HG03135 (cell line): Measurements from ENCODE around the gene ZNF142.
"Not testable (repeated sequence)": the region's sequence is repeated elsewhere in the genome, so short reads cannot be mapped to it uniquely, and the experiment has no call there.

ENCODE experiments used
- ATAC-seq: cut with Tn5 transposase; IDR thresholded peaks from one replicate; pipeline ENCODE4 v1.9.1; 2021; ENCODE audit warnings: mild to moderate bottlenecking, moderate library complexity; ENCODE audit not compliant: unreplicated experiment

The ZNF142 gene, protein sequence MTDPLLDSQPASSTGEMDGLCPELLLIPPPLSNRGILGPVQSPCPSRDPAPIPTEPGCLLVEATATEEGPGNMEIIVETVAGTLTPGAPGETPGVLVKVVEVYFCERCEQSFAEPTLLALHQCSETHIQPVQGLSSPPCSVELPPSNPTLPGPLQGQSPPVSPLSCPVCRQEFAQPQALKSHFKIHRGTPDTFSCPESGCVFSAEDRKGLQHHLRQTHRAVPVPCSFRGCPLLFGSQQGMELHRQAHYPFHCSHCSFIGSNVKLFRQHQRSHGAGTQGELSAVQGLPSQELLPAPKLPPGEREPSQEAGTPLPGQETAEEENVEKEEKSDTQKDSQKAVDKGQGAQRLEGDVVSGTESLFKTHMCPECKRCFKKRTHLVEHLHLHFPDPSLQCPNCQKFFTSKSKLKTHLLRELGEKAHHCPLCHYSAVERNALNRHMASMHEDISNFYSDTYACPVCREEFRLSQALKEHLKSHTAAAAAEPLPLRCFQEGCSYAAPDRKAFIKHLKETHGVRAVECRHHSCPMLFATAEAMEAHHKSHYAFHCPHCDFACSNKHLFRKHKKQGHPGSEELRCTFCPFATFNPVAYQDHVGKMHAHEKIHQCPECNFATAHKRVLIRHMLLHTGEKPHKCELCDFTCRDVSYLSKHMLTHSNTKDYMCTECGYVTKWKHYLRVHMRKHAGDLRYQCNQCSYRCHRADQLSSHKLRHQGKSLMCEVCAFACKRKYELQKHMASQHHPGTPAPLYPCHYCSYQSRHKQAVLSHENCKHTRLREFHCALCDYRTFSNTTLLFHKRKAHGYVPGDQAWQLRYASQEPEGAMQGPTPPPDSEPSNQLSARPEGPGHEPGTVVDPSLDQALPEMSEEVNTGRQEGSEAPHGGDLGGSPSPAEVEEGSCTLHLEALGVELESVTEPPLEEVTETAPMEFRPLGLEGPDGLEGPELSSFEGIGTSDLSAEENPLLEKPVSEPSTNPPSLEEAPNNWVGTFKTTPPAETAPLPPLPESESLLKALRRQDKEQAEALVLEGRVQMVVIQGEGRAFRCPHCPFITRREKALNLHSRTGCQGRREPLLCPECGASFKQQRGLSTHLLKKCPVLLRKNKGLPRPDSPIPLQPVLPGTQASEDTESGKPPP (N-terminal part only)

DNA sequence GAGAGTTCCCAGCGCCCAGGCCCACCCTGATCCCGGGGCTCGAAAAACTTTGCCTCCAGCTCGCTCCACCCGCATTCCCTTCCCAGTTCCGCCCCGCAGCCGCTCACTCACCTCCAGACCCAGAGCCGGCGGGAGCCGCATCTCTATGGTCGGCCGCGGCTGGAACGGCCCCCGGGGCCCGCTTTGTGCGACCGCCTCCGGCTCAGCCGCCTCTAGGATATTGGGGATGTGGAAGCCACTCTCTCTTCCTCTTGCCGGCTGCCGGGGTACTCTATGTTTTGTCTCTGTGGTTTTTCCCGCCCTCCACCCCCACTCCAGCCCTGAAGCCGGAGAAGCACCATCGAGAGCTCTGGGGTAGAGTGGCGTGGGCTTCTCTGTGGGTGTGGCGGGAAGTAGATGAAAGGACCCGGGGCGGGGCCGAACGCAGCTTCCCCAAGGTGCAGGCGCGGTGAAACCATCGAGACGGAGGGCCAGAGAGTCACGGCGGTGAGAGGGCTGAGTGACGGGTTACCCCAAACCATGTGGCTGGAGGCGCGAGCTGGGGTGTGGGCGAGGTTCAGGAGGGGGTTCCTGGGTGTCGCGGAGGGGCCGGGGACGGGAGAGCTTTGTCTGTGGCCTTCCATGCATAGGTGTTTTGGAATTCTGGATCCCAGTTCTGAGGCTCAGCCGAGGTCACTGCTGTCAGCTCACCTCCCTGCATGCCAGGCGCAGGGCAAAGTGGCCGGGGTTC is at the start of gene ZNF142, which contains the start of gene BCS1L:
Gene ZNF142, minus strand, starts transcription at position 366 of the 730 bp plus-strand sequence. CDS start 3,194 bp downstream, outside the sequence.
Gene BCS1L, plus strand, starts transcription at position 426 of the 730 bp plus-strand sequence. CDS start 1,305 bp downstream, outside the sequence.
- ATAC-seq, result peak; percentile 91

GRCh38 chr2:218708086-218708485 is 48.7 kb upstream of the ZNF142 start:
- no peak for ATAC-seq

DNA sequence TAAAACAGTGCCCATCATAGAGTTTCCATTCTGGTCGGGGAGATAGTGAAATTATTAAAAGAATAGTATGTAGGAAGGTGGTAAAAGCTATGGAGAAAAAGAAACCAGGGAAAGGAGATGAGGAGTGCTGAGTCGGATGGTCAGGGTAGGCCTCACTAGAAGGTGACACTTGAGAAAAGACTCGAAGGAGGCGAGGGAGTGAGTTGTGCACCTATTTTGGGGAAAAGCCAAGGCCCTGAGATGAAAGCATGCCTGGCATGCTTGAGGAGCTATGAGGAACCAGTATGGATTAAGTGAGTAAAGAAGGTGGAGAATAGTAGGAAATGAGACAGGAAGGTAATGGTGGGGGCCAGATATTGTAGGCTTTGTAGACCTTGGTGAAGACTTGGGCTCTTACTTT is 43.9 kb upstream of the ZNF142 start:
- ATAC-seq, result no peak

- ATAC-seq, result no peak
These were observed 42.4 kb upstream of the ZNF142 start for GRCh38 chr2:218701806-218702205.

- no peak for ATAC-seq
These were observed 39.5 kb upstream of the ZNF142 start for GRCh38 chr2:218698885-218699284.

DNA sequence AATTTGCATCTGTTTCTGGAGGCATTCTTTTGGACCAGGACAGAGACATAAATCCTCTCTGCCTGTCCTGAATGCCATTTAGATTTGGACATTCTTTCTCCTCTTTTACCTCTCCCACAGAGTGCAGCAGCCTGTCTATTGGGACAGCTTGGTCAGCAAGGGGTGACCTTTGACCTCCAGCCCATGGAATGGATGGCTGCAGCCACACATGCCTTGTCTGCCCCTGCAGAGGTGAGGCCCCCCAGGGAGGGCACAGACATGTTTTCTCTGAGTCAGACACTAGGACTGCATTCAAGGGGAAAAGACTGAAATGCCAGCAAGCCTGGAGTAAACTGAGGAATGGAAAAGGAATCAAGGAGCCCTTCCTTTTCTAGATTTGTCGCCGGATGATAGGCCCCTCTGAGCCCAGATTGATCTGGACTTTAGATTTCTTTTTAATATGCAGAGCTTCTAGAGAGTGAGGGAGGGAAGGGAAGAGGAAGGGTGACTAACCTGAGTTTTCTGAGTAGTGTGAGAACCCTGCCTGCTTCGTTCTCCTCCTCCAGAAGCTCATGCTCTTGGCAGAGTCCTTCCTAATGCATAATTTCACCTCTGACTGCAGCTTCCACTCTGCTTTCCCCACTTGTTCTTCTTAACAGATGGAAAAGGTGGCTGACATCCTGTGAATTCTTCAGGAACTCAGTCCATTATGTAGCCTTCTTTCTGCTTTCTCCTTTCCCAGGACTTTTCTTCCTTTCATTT is 35.2 kb upstream of the ZNF142 start:
- ATAC-seq, result no peak

DNA sequence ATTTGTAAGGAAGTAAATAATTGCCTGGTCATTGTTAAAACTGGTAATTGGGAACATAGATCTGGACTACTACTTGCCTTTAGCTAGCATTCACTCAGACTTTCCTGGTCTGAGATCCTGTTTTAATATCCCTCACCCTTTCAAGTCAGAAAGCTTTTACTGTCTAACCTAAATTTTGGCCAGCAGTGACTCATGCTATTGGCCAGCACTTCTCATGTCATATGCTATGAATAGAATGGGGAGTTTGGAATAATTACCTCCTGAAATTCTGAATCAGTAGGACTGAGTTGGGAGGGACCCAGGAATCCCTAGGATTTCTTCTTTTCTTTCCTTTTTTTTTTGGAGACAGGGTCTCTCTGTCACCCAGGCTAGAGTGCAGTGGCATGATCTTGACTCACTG is 31.8 kb upstream of the ZNF142 start:
- ATAC-seq, result no peak

- not testable (repeated sequence) for ATAC-seq
These were observed 28.1 kb upstream of the ZNF142 start for GRCh38 chr2:218687400-218688060.

DNA sequence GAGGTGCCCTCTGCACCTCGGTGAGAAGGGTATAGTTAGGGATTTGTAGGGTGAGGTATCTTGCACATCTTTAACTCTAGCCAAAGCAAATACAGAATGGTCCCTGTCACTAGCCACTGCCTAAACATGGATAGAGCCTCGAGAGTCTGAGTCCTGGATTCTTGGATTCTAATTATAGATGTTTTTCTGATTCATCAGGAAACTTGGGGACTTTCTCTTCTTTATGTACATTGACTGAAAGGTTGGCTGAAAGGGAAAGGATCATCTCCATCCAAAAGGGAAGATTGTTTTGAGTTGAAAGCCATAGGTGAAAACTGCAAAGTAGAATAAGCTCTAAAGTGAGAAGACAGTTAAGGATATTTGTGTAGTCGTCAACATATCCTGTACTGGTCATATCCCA is 20.6 kb upstream of the ZNF142 start:
- ATAC-seq, result no peak

GRCh38 chr2:218679119-218679518 is 19.7 kb upstream of the ZNF142 start:
- ATAC-seq, result no peak

DNA sequence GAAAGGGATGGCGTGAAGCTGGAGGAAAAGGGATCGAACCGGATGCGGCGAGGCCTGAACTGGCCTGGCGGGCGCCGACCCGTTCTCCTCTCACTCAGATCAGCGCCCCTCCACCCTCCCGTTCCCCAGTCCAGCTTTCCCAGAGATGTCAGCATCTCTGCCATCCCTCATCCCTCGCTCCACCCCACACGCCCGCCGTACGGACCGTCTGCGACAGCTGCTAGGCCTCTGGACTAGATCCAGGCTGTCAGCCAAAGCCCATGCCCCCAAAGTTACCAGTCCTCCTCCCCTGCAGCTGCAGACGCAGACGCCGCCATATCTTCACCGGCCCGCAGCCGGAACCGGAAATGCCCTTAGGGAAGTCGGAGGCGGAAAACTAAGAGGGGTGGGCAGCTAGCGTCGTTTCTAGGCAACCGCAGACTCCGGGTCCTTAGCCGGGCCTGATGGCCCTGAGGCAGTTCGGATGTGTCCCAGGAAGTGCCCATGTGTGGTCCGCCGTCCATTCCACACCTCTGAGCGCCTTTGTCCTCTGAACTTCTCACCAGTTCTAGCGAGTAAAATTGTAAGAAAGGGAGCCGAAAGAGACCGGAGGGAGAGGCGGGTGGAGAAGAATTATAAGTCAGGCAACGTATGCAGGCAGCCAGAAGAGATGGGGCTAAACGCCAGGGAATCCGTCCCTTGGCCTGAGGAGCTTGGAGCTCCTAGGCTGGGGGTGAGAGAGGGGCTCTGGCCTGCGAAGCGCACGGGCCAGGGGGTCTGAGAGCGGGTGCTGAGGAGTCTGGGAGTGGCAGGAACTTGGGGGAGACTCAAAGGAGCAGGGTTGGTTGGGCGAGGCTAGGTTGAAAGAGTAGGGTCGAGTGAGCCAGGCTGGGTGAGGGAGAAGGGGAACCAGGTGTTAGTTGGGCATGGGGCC is 12.5 kb upstream of the ZNF142 start, which contains the start of the genes RNF25 and STK36:
Gene RNF25, minus strand, starts transcription at position 349 of the 913 bp plus-strand sequence. Its CDS starts 32 bp downstream, at position 317.
Gene STK36, plus strand, starts transcription at position 433 of the 913 bp plus-strand sequence. CDS start 744 bp downstream, outside the sequence.
- peak; percentile 95 for ATAC-seq

DNA sequence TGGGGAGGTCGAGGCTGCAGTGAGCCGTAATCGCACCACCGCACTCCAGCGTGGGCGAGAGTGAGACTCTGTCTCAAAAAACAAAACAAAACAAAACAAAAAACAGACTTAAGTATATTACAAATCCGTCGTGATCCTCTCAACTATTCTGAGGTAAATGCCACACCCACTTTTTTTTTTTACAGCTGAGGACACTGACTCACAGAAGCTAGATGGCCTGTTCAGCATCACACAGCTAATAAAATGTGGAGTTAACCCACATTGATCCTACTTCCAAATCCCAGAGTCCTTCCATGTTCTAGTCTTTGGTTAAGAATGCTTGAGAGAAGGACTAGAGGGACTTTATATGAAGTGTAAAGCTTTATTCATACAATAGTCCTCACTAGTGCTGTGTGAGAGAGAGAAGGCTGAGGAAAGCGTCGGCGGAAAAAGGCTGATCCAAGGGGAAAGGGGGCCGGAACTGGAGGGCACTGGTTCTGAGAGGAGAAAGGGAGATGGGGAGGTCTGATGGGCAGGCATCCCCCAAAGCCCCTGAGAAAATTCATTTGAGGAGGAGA is 11.8 kb upstream of the ZNF142 start:
- ATAC-seq, result no peak

DNA sequence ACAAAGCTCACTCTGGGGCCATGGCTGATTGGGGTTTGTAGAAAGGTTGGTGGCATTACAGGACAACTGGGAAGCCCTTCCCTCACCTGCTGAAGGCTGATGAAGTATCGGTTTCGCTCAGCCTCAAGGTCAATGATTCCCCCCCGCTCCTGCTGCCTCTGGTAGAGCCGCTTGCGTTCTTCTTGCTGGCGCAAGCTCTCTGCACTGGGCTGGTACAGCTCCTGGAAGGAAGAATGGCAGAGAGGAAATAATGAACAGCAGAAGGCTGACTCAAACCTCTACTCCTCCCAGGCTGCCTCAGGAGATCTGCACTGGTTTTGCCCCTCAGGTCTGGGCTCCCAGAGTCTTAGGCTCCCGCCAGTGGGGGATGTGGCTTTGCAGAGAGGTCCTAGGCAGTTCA is 5.2 kb upstream of the ZNF142 start:
- no peak for ATAC-seq

DNA sequence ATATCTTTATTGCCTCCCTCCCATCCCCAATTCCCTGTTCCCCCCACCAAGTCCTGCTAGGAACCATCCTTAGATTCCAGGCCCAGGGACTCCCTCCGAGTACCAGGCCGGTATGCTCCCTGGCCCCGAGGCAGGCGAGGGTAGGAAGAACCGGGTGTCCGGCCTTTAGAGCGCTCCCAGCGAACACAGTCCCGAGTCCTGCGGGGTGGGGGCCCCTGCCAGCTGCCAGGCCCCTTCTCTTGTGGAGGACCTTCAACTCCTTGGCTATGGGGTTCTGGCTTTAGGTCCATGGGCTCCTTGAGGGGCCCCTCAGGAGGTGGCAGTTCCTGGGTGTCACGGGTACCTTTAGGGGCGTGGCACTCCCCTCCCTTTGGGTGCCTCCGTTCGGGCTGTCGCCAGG is 4.5 kb upstream of the ZNF142 start:
- ATAC-seq, result no peak

GRCh38 chr2:218662827-218663226 is 3.4 kb upstream of the ZNF142 start:
- ATAC-seq, result no peak

DNA sequence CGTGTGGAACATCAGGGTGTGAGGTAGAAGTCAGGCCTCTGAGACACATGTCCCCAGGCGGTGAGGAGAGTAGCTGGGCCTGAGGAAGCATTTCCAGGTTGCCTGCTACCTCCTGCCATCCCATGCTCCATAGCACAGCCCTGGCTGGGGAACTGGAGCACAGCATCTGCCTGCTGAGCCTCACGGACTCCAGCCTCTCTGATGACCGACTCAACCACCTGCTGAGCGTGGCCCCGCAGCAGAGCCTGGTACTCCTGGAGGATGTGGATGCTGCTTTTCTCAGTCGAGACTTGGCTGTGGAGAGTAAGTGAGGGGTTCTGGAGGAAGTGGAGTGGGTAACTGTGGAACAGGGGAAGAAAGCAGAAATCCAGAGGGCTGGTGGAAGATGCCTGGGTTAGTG is 3.0 kb upstream of the ZNF142 start:
- no peak for ATAC-seq

DNA sequence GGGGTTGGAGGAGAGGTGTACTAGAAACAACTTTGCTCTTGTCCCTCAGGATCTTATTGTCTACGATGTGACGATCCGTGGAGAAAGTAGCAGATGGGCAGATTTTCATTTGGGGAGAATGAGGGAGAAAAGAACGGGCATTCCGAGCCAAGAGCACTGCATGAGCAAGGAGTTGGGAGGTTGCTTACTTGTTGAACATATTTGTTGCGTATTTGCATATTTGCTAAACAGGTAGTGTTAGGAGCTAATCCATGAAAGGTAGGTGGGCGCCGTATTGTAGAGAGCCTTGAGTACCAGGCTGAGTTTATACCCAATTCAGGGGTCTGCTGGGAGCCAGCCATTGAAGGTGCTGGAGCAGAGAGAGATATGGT is 550 bp upstream of the ZNF142 start:
- ATAC-seq, result no peak
